SK-N-SH (cell line): ENCODE data around the gene NHP2. TPM values are rescaled to one million over a fixed set of nuclear protein-coding genes. Genes with fewer than 3 reads are reported as not detected.

Experiments used
- CTCF ChIA-PET: fragments of 300-600, 350-600 bp; formaldehyde crosslinking; extraction: SDS; loops from one replicate; lab custom pipeline; 2021; lab: Yijun Ruan, JAX
- POLR2A ChIA-PET: fragments of 350-600 bp; sonication (Branson Sonifier 250); formaldehyde crosslinking; extraction: SDS; loops from one replicate; lab custom pipeline; 2020; ENCODE audit warnings: antibody characterized with exemption, inconsistent platforms; lab: Yijun Ruan, JAX
- DNase-seq: peaks from one replicate; pipeline ENCODE4 v3.0.0; 2012
- H2AFZ ChIP-seq: fragments of 200-600 bp; sonication (generic); 2 replicates; pipeline ENCODE4 v1.8.1; 2016; ENCODE audit warnings: antibody characterized with exemption, mild to moderate bottlenecking, low read depth
- H3F3A ChIP-seq: fragments of 200-600 bp; sonication (generic); replicated peaks from 2 replicates; pipeline ENCODE3; 2016; ENCODE audit warnings: antibody characterized with exemption, mild to moderate bottlenecking; ENCODE audit not compliant: insufficient read depth
- H3K27ac ChIP-seq, 2 experiments: fragments of 200-500 bp in 1 of 2; fragments of 200-600 bp in 1 of 2; sonication (Bioruptor generic) in 1 of 2; sonication (generic), shearing (Covaris generic) in 1 of 2; 2 replicates each; pipeline versions ENCODE4 v1.5.1 to v1.6.1; 2014 to 2016; ENCODE audit warnings: low read depth in 2 of 2, inconsistent platforms in 1 of 2, low read length in 1 of 2, mild to moderate bottlenecking in 1 of 2, mixed read lengths in 1 of 2
- H3K27me3 ChIP-seq: fragments of 200-600 bp; sonication (generic), shearing (Covaris generic); 2 replicates; pipeline ENCODE4 v1.6.1; 2016; ENCODE audit warnings: mixed run types; ENCODE audit not compliant: insufficient read depth
- H3K36me3 ChIP-seq, 2 experiments: fragments of 200-500 bp in 1 of 2; fragments of 200-600 bp in 1 of 2; sonication (Bioruptor generic) in 1 of 2; sonication (generic) in 1 of 2; replicated peaks in 1 of 2; 2 replicates each; pipeline versions ENCODE3 to v1.5.1; 2014 to 2016; ENCODE audit warnings: low read length in 1 of 2, mild to moderate bottlenecking in 1 of 2; ENCODE audit not compliant: insufficient read depth in 2 of 2, control insufficient read depth in 1 of 2
- H3K4me1 ChIP-seq, 2 experiments: fragments of 200-500 bp in 1 of 2; fragments of 200-600 bp in 1 of 2; sonication (Bioruptor generic) in 1 of 2; sonication (generic), shearing (Covaris generic) in 1 of 2; 2 replicates each; pipeline versions ENCODE4 v1.5.1 to v1.6.1; 2014 to 2016; ENCODE audit warnings: low read depth in 1 of 2, low read length in 1 of 2, mixed run types in 1 of 2; ENCODE audit not compliant: insufficient read depth in 2 of 2, control insufficient read depth in 1 of 2
- H3K4me2 ChIP-seq: fragments of 200-600 bp; sonication (generic), shearing (Covaris generic); 2 replicates; pipeline ENCODE4 v1.6.1; 2017; ENCODE audit warnings: mixed run types
- H3K4me3 ChIP-seq, 2 experiments: fragments of 200-500 bp in 1 of 2; fragments of 200-600 bp in 1 of 2; sonication (Bioruptor generic) in 1 of 2; sonication (generic), shearing (Covaris generic) in 1 of 2; 2 replicates each; pipeline versions ENCODE4 v1.5.1 to v1.8.1; 2014 to 2016; ENCODE audit warnings: low read depth in 2 of 2, inconsistent platforms in 1 of 2, low read length in 1 of 2, mild to moderate bottlenecking in 1 of 2, mixed read lengths in 1 of 2, moderate library complexity in 1 of 2
- H3K79me2 ChIP-seq: fragments of 200-600 bp; sonication (generic); 2 replicates; pipeline ENCODE4 v1.8.1; 2017; ENCODE audit warnings: mild to moderate bottlenecking; ENCODE audit not compliant: insufficient read depth
- H3K9ac ChIP-seq: fragments of 200-600 bp; sonication (generic); 2 replicates; pipeline ENCODE4 v1.6.1; 2017; ENCODE audit warnings: mixed run types
- H3K9me2 ChIP-seq: fragments of 200-600 bp; sonication (generic); 2 replicates; pipeline ENCODE4 v1.6.1; 2017; ENCODE audit warnings: mixed run types
- H3K9me3 ChIP-seq: fragments of 200-600 bp; sonication (generic); 2 replicates; pipeline ENCODE4 v1.6.1; 2017; ENCODE audit warnings: mixed run types, mild to moderate bottlenecking, moderate library complexity
- H4K20me1 ChIP-seq: fragments of 200-600 bp; sonication (generic); 2 replicates; pipeline ENCODE4 v1.6.1; 2017; ENCODE audit warnings: mild to moderate bottlenecking, mixed run types; ENCODE audit not compliant: insufficient read depth
- EZH2phosphoT487 ChIP-seq: fragments of 200-600 bp; sonication (generic); IDR thresholded peaks from 2 replicates; pipeline ENCODE4 v1.6.1; 2017; ENCODE audit warnings: low read depth, mixed run types, mild to moderate bottlenecking, antibody characterized with exemption, moderate library complexity, borderline replicate concordance
- FOXM1 ChIP-seq: IDR thresholded peaks from 2 replicates; pipeline ENCODE4 v1.4.0; 2012; ENCODE audit warnings: low read depth, mild to moderate bottlenecking
- MAX ChIP-seq: IDR thresholded peaks from 2 replicates; pipeline ENCODE4 v1.4.0; 2012; ENCODE audit warnings: low read depth
- MXI1 ChIP-seq: IDR thresholded peaks from 2 replicates; pipeline ENCODE4 v1.6.1; 2012; ENCODE audit warnings: mild to moderate bottlenecking, low read depth, low read length, improper control_type of control experiment
- RAD21 ChIP-seq: IDR thresholded peaks from 2 replicates; pipeline ENCODE4 v1.6.1; 2012; ENCODE audit warnings: mild to moderate bottlenecking, low read length
- RCOR1 ChIP-seq: fragments of 150-350 bp; IDR thresholded peaks from 2 replicates; pipeline ENCODE4 v1.6.1; 2017; ENCODE audit warnings: antibody characterized with exemption, low read length
- RXRA ChIP-seq: IDR thresholded peaks from 2 replicates; pipeline ENCODE4 v1.4.0; 2012; ENCODE audit warnings: low read depth, mild to moderate bottlenecking, borderline replicate concordance
- SMC3 ChIP-seq: IDR thresholded peaks from 2 replicates; pipeline ENCODE4 v1.6.1; 2012; ENCODE audit warnings: low read depth, low read length, improper control_type of control experiment
- TCF12 ChIP-seq: IDR thresholded peaks from 2 replicates; pipeline ENCODE4 v1.4.0; 2012
- TEAD4 ChIP-seq: IDR thresholded peaks from 2 replicates; pipeline ENCODE4 v1.4.0; 2012; ENCODE audit warnings: mild to moderate bottlenecking, borderline replicate concordance; ENCODE audit not compliant: insufficient read depth
- USF1 ChIP-seq: IDR thresholded peaks from 2 replicates; pipeline ENCODE4 v1.4.0; 2012; ENCODE audit warnings: low read depth, borderline replicate concordance
- ZBTB33 ChIP-seq: IDR thresholded peaks from 2 replicates; pipeline ENCODE4 v1.4.0; 2012; ENCODE audit warnings: low read depth, borderline replicate concordance
- WGBS: methylation state at CpG from one replicate; pipeline ENCODE4 v1.1.6; 2017; ENCODE audit warnings: low lambda C conversion rate; 5-methylcytosine and 5-hydroxymethylcytosine counted together
- polyA plus RNA-seq, 3 experiments: library from polyadenylated mRNA; depleted of rRNA; stranded (reverse); fragments of >200 nt; gene quantifications; 2 replicates each; pipeline ENCODE4 v1.2.3, GENCODE V29; 2012
- TF ChIP-seq, protein P1 (sequence below): fragments of 150-350 bp; IDR thresholded peaks from 2 replicates; pipeline ENCODE4 v1.6.1; 2016; ENCODE audit warnings: mild to moderate bottlenecking, low read depth, low read length
- TF ChIP-seq, protein P2 (sequence below): fragments of 200-600 bp; sonication (generic); IDR thresholded peaks from 2 replicates; pipeline ENCODE4 v1.6.1; 2017; ENCODE audit warnings: antibody characterized with exemption, mild to moderate bottlenecking, moderate library complexity

Gene NHP2
- polyA plus RNA-seq, 1 of the 3 experiments (the other 2 are of a cell fraction) = 455 TPM

- Histone ChIP-seq H4K20me1 (peaks cover 7% of the 10 kb centered on the region), H3K4me2 (no peak overlapping the region), H3K27ac (no peak overlapping the region; a peak in 1 of 4 replicates), H3K4me3 (no peak overlapping the region)
- TF ChIP-seq MAX (no peak), FOXM1 (no peak), ZBTB33 (no peak), RCOR1 (no peak), TEAD4 (no peak), USF1 (no peak)
- TF ChIP-seq, protein P1, sequence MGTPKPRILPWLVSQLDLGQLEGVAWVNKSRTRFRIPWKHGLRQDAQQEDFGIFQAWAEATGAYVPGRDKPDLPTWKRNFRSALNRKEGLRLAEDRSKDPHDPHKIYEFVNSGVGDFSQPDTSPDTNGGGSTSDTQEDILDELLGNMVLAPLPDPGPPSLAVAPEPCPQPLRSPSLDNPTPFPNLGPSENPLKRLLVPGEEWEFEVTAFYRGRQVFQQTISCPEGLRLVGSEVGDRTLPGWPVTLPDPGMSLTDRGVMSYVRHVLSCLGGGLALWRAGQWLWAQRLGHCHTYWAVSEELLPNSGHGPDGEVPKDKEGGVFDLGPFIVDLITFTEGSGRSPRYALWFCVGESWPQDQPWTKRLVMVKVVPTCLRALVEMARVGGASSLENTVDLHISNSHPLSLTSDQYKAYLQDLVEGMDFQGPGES = no peak
- TF ChIP-seq, all 33 proteins: peak for 0
- no peaks in the 10 kb centered on the region for H3K9me2 ChIP-seq
- H3K27me3 ChIP-seq = no peaks in the 10 kb centered on the region
- DNase-seq = no peak
- peaks cover 0 to 13% of the 10 kb centered on the region in 2 experiments; a peak in 3 of 4 replicates for H3K4me1 ChIP-seq
- ChIA-PET POLR2A (interaction anchor here (0.7 kb wide), 1 partner anchor 72 kb away, joined by 3 read pairs; no protein-coding TSS in a partner anchor), CTCF (interaction anchor here (1.0 to 18.9 kb wide), 5 partner anchors 9 to 72 kb away, joined by 3 to 319 read pairs (median 23); no protein-coding TSS in a partner anchor)
- H3K9me3 ChIP-seq = no peaks in the 10 kb centered on the region
- H3F3A ChIP-seq = peaks cover 10% of the 10 kb centered on the region
- H3K36me3 ChIP-seq = peaks cover 31 to 86% of the 10 kb centered on the region in 2 experiments
- H2AFZ ChIP-seq = no peak overlapping the region
- peaks cover 9% of the 10 kb centered on the region; the same call in 1 of the 2 replicates for H3K79me2 ChIP-seq
- whole genome bisulfite sequencing = 86% methylated on average over 13 of the region's 15 CpGs
- no peak overlapping the region for H3K9ac ChIP-seq
These were observed 6.3 kb downstream of the NHP2 start for GRCh38 chr5:178147406-178147805.

- no peak for TF ChIP-seq USF1
- TF ChIP-seq MXI1 = no peak
- no peak for TF ChIP-seq TCF12
- TF ChIP-seq, protein P2, sequence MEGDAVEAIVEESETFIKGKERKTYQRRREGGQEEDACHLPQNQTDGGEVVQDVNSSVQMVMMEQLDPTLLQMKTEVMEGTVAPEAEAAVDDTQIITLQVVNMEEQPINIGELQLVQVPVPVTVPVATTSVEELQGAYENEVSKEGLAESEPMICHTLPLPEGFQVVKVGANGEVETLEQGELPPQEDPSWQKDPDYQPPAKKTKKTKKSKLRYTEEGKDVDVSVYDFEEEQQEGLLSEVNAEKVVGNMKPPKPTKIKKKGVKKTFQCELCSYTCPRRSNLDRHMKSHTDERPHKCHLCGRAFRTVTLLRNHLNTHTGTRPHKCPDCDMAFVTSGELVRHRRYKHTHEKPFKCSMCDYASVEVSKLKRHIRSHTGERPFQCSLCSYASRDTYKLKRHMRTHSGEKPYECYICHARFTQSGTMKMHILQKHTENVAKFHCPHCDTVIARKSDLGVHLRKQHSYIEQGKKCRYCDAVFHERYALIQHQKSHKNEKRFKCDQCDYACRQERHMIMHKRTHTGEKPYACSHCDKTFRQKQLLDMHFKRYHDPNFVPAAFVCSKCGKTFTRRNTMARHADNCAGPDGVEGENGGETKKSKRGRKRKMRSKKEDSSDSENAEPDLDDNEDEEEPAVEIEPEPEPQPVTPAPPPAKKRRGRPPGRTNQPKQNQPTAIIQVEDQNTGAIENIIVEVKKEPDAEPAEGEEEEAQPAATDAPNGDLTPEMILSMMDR = peak; percentile 74
- TF ChIP-seq RXRA = no peak
- peak; percentile 63 for TF ChIP-seq RAD21
- no peak for TF ChIP-seq ZBTB33
- TF ChIP-seq RCOR1 = no peak
- TF ChIP-seq EZH2phosphoT487 = no peak
- TF ChIP-seq SMC3 = peak; percentile 67
- Histone ChIP-seq H3K4me1 (peaks cover 0 to 2% of the 10 kb centered on the region in 2 experiments; a peak in 1 of 4 replicates), H3K9me3 (no peaks in the 10 kb centered on the region), H3K36me3 (peaks cover 32 to 88% of the 10 kb centered on the region in 2 experiments), H3K27me3 (no peaks in the 10 kb centered on the region), H3K27ac (no peak overlapping the region; a peak in 1 of 4 replicates), H3F3A (peaks cover 10% of the 10 kb centered on the region), H3K4me3 (no peak overlapping the region), H3K4me2 (no peak overlapping the region), H4K20me1 (peaks cover 7% of the 10 kb centered on the region), H2AFZ (no peak overlapping the region), H3K9me2 (no peaks in the 10 kb centered on the region), H3K9ac (no peak overlapping the region), H3K79me2 (no peaks in the 10 kb centered on the region)
- POLR2A ChIA-PET = interaction anchor here (0.7 to 1.6 kb wide), 2 partner anchors 70 to 71 kb away, joined by 3 read pairs; no protein-coding TSS in a partner anchor
- 72% methylated on average over 11 of the region's 14 CpGs for WGBS
- CTCF ChIA-PET = interaction anchor here (0.6 to 18.9 kb wide), 15 partner anchors 8 to 70 kb away, joined by 3 to 319 read pairs (median 4); no protein-coding TSS in a partner anchor
- peak; percentile 81 for DNase-seq
These were observed 7.5 kb downstream of the NHP2 start for GRCh38 chr5:178145965-178146820.
